Body of pancreas (tissue), 4 donors: Measurements from ENCODE around the gene CMTM4. TPM values are rescaled to one million over a fixed set of nuclear protein-coding genes. Genes with fewer than 3 reads are reported as not detected.
A peak's percentile ranks its signal among the peaks of the same experiment; 100 is the strongest.
"Not testable (repeated sequence)": the region's sequence is repeated elsewhere in the genome, so short reads cannot be mapped to it uniquely, and the experiment has no call there.

Experiments used
- ATAC-seq: fragments of 150-250 bp; one replicate; pipeline ENCODE4 v1.9.1; 2016
- DNase-seq, 4 donors: peaks; one replicate each; pipeline ENCODE4 v3.0.0-alpha.2; 2019
- H3K27ac ChIP-seq, 4 donors: fragments of 200-600 bp; sonication (generic); 1 replicate in 3 of 4; 2 replicates in 1 of 4; pipeline versions ENCODE4 v1.5.1 to v1.6.1; 2016 to 2019; ENCODE audit warnings: mild to moderate bottlenecking in 1 of 4, mixed read lengths in 1 of 4, moderate library complexity in 1 of 4
- H3K27me3 ChIP-seq, 2 donors: fragments of 200-600 bp; sonication (generic); one replicate each; pipeline ENCODE4 v1.6.0; 2016; ENCODE audit warnings: mild to moderate bottlenecking in 1 of 2
- H3K36me3 ChIP-seq, 2 donors: fragments of 200-600 bp; sonication (generic); replicated peaks in 1 of 2; 2 replicates each; pipeline ENCODE4 v1.5.1; 2016; ENCODE audit warnings: low read depth in 2 of 2; ENCODE audit not compliant: insufficient read depth in 1 of 2
- H3K4me1 ChIP-seq: fragments of 200-600 bp; sonication (generic); one replicate; pipeline ENCODE4 v1.6.0; 2016
- H3K4me3 ChIP-seq, 2 donors: fragments of 200-600 bp; sonication (generic); 1 replicate in 1 of 2; 2 replicates in 1 of 2; pipeline ENCODE4 v1.5.1; 2016 to 2019
- H3K9me3 ChIP-seq, 3 donors: fragments of 200-600 bp; sonication (generic); 1 replicate in 2 of 3; 2 replicates in 1 of 3; pipeline ENCODE4 v1.5.1; 2016
- CTCF ChIP-seq, 7 experiments: fragments of 450-650 bp in 4 of 7; fragments of 200-600 bp in 3 of 7; sonication (generic) in 3 of 7; IDR thresholded peaks; one replicate each; pipeline ENCODE4 v1.5.1; 2016 to 2019; ENCODE audit warnings: antibody characterized with exemption in 7 of 7
- POLR2A ChIP-seq, 3 donors: fragments of 450-650 bp; IDR thresholded peaks; one replicate each; pipeline ENCODE4 v1.6.1; 2016; ENCODE audit warnings: antibody characterized with exemption in 3 of 3, mild to moderate bottlenecking in 2 of 3
- WGBS, 2 donors: methylation state at CpG; one replicate each; pipeline ENCODE4 v1.1.5; 2017; 5-methylcytosine and 5-hydroxymethylcytosine counted together
- intact Hi-C: fragments of 100-400 bp; cut with DNase I; formaldehyde crosslinking; loops from one replicate; pipeline ENCODE4 v1.15.1; 2023
- total RNA-seq, 2 donors: library from RNA; depleted of rRNA; stranded (reverse); fragments of >200 nt; gene quantifications; one replicate each; pipeline ENCODE4 v1.1.0, GENCODE V29; 2016

Gene CMTM4
- total RNA-seq, 2 donors from 2014 or later: 35.9 to 36.6 TPM

- 74 to 81% methylated on average over 9 of the region's 9 CpGs for WGBS, 2 donors
- Histone ChIP-seq H3K4me3 (no peak overlapping the region), H3K27me3 (no peaks in the 10 kb centered on the region), H3K9me3 (no peaks in the 10 kb centered on the region), H3K27ac (no peak overlapping the region), H3K4me1 (peaks cover 19% of the 10 kb centered on the region), H3K36me3 (peaks cover 0 to 4% of the 10 kb centered on the region in 2 donors)
- intact Hi-C loops: no loop called here
- DNase-seq: no peak
- no peak for ATAC-seq
- TF ChIP-seq POLR2A (IDR thresholded peaks at IDR 0.05) (no peak), CTCF (IDR thresholded peaks at IDR 0.05) (no peak)
Observed at GRCh38 chr16:66616592-66616991, 80.0 kb downstream of the CMTM4 start.

- H3K4me3 ChIP-seq: no peak overlapping the region
- TF ChIP-seq POLR2A (IDR thresholded peaks at IDR 0.05) (no peak), CTCF (IDR thresholded peaks at IDR 0.05) (no peak)
- H3K27ac ChIP-seq: no peak overlapping the region
- intact Hi-C loops: no loop called here
- DNase-seq (no peak), ATAC-seq (no peak)
- no peaks in the 10 kb centered on the region for H3K27me3 ChIP-seq
- H3K4me1 ChIP-seq: peaks cover 19% of the 10 kb centered on the region
- peaks cover 0 to 3% of the 10 kb centered on the region in 2 donors for H3K36me3 ChIP-seq
- H3K9me3 ChIP-seq: no peaks in the 10 kb centered on the region
- whole genome bisulfite sequencing, 2 donors: 88 to 91% methylated on average over 4 of the region's 4 CpGs
Observed at GRCh38 chr16:66616169-66616568, 80.4 kb downstream of the CMTM4 start.

GRCh38 chr16:66614161-66614802 lies 82.3 kb downstream of the CMTM4 start:
- ATAC-seq (no peak), DNase-seq (no peak)
- H3K27ac ChIP-seq: no peak overlapping the region
- peaks cover 0 to 3% of the 10 kb centered on the region in 2 donors for H3K36me3 ChIP-seq
- no peaks in the 10 kb centered on the region for H3K27me3 ChIP-seq
- peaks cover 19% of the 10 kb centered on the region for H3K4me1 ChIP-seq
- no peak overlapping the region for H3K4me3 ChIP-seq
- no peaks in the 10 kb centered on the region for H3K9me3 ChIP-seq
- 89 to 92% methylated on average over 11 to 12 of the region's 12 CpGs for WGBS, 2 donors
- intact Hi-C loops: no loop called here
- no peak for TF ChIP-seq POLR2A (IDR thresholded peaks at IDR 0.05)
- no peak for TF ChIP-seq CTCF (IDR thresholded peaks at IDR 0.05)

DNA sequence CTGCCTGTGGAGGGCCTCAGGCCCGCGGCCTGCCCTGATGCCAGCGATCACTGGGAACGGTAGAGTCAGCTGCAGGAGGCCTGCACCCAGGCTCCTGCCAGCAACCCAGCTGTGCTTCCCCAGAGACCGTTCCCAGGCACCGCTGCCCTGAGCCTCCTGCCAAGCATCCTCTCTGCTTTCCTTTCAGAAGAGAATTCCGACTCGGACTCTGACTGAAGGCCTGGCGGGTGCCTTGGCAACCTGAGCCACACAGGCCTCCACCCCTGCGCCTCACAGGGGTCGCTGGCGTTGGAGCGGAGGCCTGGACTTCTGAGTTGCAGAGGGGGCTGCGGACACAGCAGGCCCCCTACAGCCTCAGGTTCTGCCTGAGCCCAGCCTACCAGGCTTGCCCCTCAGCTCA lies 84.1 kb downstream of the CMTM4 start:
- Histone ChIP-seq H3K4me1 (peaks cover 19% of the 10 kb centered on the region), H3K27me3 (no peaks in the 10 kb centered on the region), H3K4me3 (no peak overlapping the region), H3K36me3 (peaks cover 0 to 3% of the 10 kb centered on the region in 2 donors), H3K9me3 (no peaks in the 10 kb centered on the region), H3K27ac (peak overlapping the region in 3 of 4 donors; percentile 51 to 53 (median 52))
- peak; percentile 88 to 91 (median 89) for DNase-seq
- peak; percentile 87 for ATAC-seq
- peak in 2 of 7 experiments; percentile 3 to 13 for TF ChIP-seq CTCF (IDR thresholded peaks at IDR 0.05)
- no peak for TF ChIP-seq POLR2A (IDR thresholded peaks at IDR 0.05)
- intact Hi-C loops: no loop called here
- 37 to 62% methylated on average over 9 to 14 of the region's 14 CpGs for WGBS, 2 donors

GRCh38 chr16:66611911-66612310 lies 84.6 kb downstream of the CMTM4 start:
- H3K9me3 ChIP-seq, DNase-seq, H3K27me3 ChIP-seq, ATAC-seq, H3K4me3 ChIP-seq, intact Hi-C loops, H3K36me3 ChIP-seq: not testable (repeated sequence)
- 71 to 92% methylated on average over 3 to 8 of the region's 8 CpGs for WGBS, 2 donors
- peak overlapping the region; percentile 50 to 53 (median 52) for H3K27ac ChIP-seq
- H3K4me1 ChIP-seq: peaks cover 19% of the 10 kb centered on the region
